K562 (cell line): ENCODE measurements around the gene PPHLN1. TPM values are rescaled to one million over a fixed set of nuclear protein-coding genes. Genes with fewer than 3 reads are reported as not detected.

Experiments used
- ATAC-seq: fragments of 200-7000 bp; cut with Tn5 transposase; 3 replicates; pipeline ENCODE4 v1.9.1; 2020; ENCODE audit warnings: moderate library complexity
- BruUV-seq: library from RNA; stranded (reverse); fragments of 400-500 nt; replicated peaks from 2 replicates; lab custom pipeline; 2021; lab: Mats Ljungman, UMichigan
- CTCF ChIA-PET: fragments of 300-600 bp; formaldehyde crosslinking; extraction: SDS; loops from one replicate; lab custom pipeline; 2021; ENCODE audit warnings: low intra/inter-chr PET ratio; lab: Yijun Ruan, JAX
- POLR2A ChIA-PET: fragments of 300-600, 350-650 bp; sonication (Branson Sonifier 250); formaldehyde crosslinking; extraction: SDS; loops from one replicate; lab custom pipeline; 2021; ENCODE audit warnings: antibody characterized with exemption, inconsistent platforms; lab: Yijun Ruan, JAX
- DNase-seq, 4 experiments: peaks; one replicate each; pipeline versions ENCODE4 v3.0.0 to v3.0.0-alpha.2; 2011 to 2018; ENCODE audit warnings: low spot score in 3 of 4, mixed read lengths in 3 of 4; ENCODE audit errors: extremely low read depth in 1 of 4
- FAIRE-seq: peaks from 2 replicates; lab custom pipeline; 2011; peaks lifted over from hg19 to GRCh38; lab: Jason Lieb, UNC
- H2AFZ ChIP-seq: 2 replicates; pipeline ENCODE4 v1.6.0; 2011; ENCODE audit warnings: low read depth, low read length, control low read depth, inconsistent platforms
- H3K27ac ChIP-seq: fragments of 200-600 bp; 3 replicates; pipeline ENCODE4 v1.8.0; 2011; ENCODE audit warnings: low read depth, mild to moderate bottlenecking, control low read depth, inconsistent platforms, low read length, moderate library complexity, mixed read lengths; ENCODE audit errors: extremely low read depth
- H3K27me3 ChIP-seq, 2 experiments: fragments of 300-600 bp in 1 of 2; 2 replicates in 1 of 2; 3 replicates in 1 of 2; pipeline versions ENCODE4 v1.6.0 to v1.8.0; 2011; ENCODE audit warnings: inconsistent platforms in 2 of 2, low read length in 2 of 2, mild to moderate bottlenecking in 1 of 2, mixed read lengths in 1 of 2, moderate library complexity in 1 of 2; ENCODE audit not compliant: control insufficient read depth in 2 of 2, insufficient read depth in 2 of 2
- H3K36me3 ChIP-seq: fragments of 300-600 bp; 3 replicates; pipeline ENCODE4 v1.8.0; 2011; ENCODE audit warnings: mild to moderate bottlenecking, low read length, inconsistent platforms; ENCODE audit not compliant: control insufficient read depth, insufficient read depth
- H3K4me1 ChIP-seq, 2 experiments: fragments of 200-600 bp in 1 of 2; replicated peaks in 1 of 2; 2 replicates in 1 of 2; 3 replicates in 1 of 2; pipeline versions ENCODE4 v1.5.1 to v1.8.0; 2011; ENCODE audit warnings: inconsistent platforms in 2 of 2, low read length in 2 of 2, mild to moderate bottlenecking in 1 of 2, mixed read lengths in 1 of 2, moderate library complexity in 1 of 2; ENCODE audit not compliant: control insufficient read depth in 2 of 2, insufficient read depth in 2 of 2
- H3K4me2 ChIP-seq: 2 replicates; pipeline ENCODE4 v1.6.1; 2011; ENCODE audit warnings: low read length, control low read depth, inconsistent platforms, mixed read lengths; ENCODE audit not compliant: insufficient read depth
- H3K4me3 ChIP-seq: fragments of 200-600 bp; sonication (generic), shearing (Covaris generic); 2 replicates; pipeline ENCODE4 v1.5.1; 2016; ENCODE audit warnings: control low read depth, inconsistent platforms
- H3K79me2 ChIP-seq: fragments of 200-600 bp; 3 replicates; pipeline ENCODE4 v1.8.0; 2011; ENCODE audit warnings: low read length, inconsistent platforms; ENCODE audit not compliant: control insufficient read depth, insufficient read depth
- H3K9ac ChIP-seq, 2 experiments: 2 replicates each; pipeline versions ENCODE4 v1.6.0 to v1.6.1; 2011; ENCODE audit warnings: low read depth in 2 of 2, low read length in 2 of 2, control low read depth in 1 of 2, inconsistent platforms in 1 of 2, mild to moderate bottlenecking in 1 of 2, mixed read lengths in 1 of 2; ENCODE audit not compliant: insufficient read depth in 1 of 2
- H3K9me1 ChIP-seq: one replicate; pipeline ENCODE4 v1.6.0; 2011; ENCODE audit warnings: inconsistent platforms, mild to moderate bottlenecking, low read length, moderate library complexity; ENCODE audit not compliant: control insufficient read depth, insufficient read depth
- H3K9me3 ChIP-seq: replicated peaks from 2 replicates; pipeline ENCODE4 v1.5.1; 2011; ENCODE audit warnings: low read depth, low read length, inconsistent platforms; ENCODE audit not compliant: control insufficient read depth, insufficient read depth
- H4K20me1 ChIP-seq: replicated peaks from 2 replicates; pipeline ENCODE4 v1.6.1; 2011; ENCODE audit warnings: low read length, inconsistent platforms, mixed read lengths; ENCODE audit not compliant: control insufficient read depth, insufficient read depth
- CXXC5 ChIP-seq: fragments of 250-450 bp; sonication (Bioruptor Pico); IDR thresholded peaks from 2 replicates; pipeline ENCODE4 v1.8.0; 2022; ENCODE audit warnings: inconsistent platforms, mild to moderate bottlenecking, moderate library complexity
- FOSL1 ChIP-seq: fragments of 200-800 bp; sonication (Bioruptor generic); conservative IDR thresholded peaks from 2 replicates; pipeline ENCODE4 v1.6.1; 2016; ENCODE audit warnings: missing genetic modification characterization, missing compliant biosample characterization
- HNRNPLL ChIP-seq: fragments of 200-400 bp; formaldehyde crosslinking; IDR thresholded peaks from 2 replicates; pipeline ENCODE4 v1.6.1; 2017; ENCODE audit warnings: low read length, low read depth, mild to moderate bottlenecking; ENCODE audit not compliant: poor library complexity, severe bottlenecking
- RBM39 ChIP-seq: fragments of 200-400 bp; formaldehyde crosslinking; optimal IDR thresholded peaks from 2 replicates; pipeline ENCODE3; 2018; ENCODE audit warnings: low read depth, low read length
- TCF7L2 ChIP-seq: fragments of 150-350 bp; IDR thresholded peaks from 2 replicates; pipeline ENCODE4 v1.6.1; 2016; ENCODE audit warnings: low read depth, mild to moderate bottlenecking, low read length, moderate library complexity
- ZEB2 ChIP-seq: fragments of 450-650 bp; IDR thresholded peaks from 2 replicates; pipeline ENCODE4 v1.6.1; 2016
- WGBS: fragments of 100-300 bp; shearing (Covaris generic); methylation state at CpG from one replicate; pipeline ENCODE4 v1.1.6; 2016; ENCODE audit warnings: low coverage, mixed read lengths; ENCODE audit not compliant: insufficient coverage; ENCODE audit errors: missing lambda C conversion rate; 5-methylcytosine and 5-hydroxymethylcytosine counted together
- in situ Hi-C: fragments of 300-500 bp; cut with MboI; formaldehyde crosslinking; loops from 4 replicates; pipeline ENCODE4 v1.15.0; 2018; ENCODE audit warnings: inconsistent platforms, mixed read lengths
- intact Hi-C: fragments of 100-400 bp; cut with micrococcal nuclease; formaldehyde crosslinking; loops from 2 replicates; pipeline ENCODE4 v1.14.2; 2022
- polyA plus RNA-seq, 8 experiments: library from polyadenylated mRNA; depleted of rRNA in 4 of 8; stranded (reverse) in 5 of 8; unstranded in 3 of 8; fragments of >200 nt; fragmentation: Nextera tagmentation in 2 of 8; fragmentation: Illumina TruSeq in 1 of 8; extraction: Ambion mirVana in 2 of 8; extraction: Trizol in 1 of 8; gene quantifications; 2 replicates each; pipeline versions ENCODE4 v1.2.1 to v1.2.3, GENCODE V29; 2011 to 2014; ENCODE audit warnings: inconsistent platforms in 1 of 8, missing spikeins in 1 of 8
- total RNA-seq, 7 experiments: library from RNA; depleted of rRNA in 6 of 7; stranded (reverse); fragments of >200 nt in 6 of 7; fragmentation: Illumina TruSeq in 2 of 7; extraction: Trizol in 2 of 7; gene quantifications; 2 replicates each; pipeline versions ENCODE4 v1.2.1 to v1.2.3, GENCODE V29; 2011 to 2021; ENCODE audit warnings: low replicate concordance in 1 of 7
- TF ChIP-seq, protein P1 (sequence below): fragments of 250-450 bp; sonication (Bioruptor Pico); IDR thresholded peaks from 2 replicates; pipeline ENCODE4 v1.8.0; 2022; ENCODE audit warnings: inconsistent platforms
- TF ChIP-seq, protein P2 (sequence below): sonication (generic); IDR thresholded peaks from 2 replicates; pipeline ENCODE4 v1.6.1; 2016
- TF ChIP-seq, protein P3 (sequence below), 2 experiments: fragments of 450-650 bp; formaldehyde crosslinking in 1 of 2; IDR thresholded peaks; 2 replicates each; pipeline versions ENCODE4 v1.4.0 to v1.6.1; 2014 to 2020; ENCODE audit warnings: mild to moderate bottlenecking in 2 of 2, borderline replicate concordance in 1 of 2, low read depth in 1 of 2

The PPHLN1 gene
- total and polyA plus RNA-seq, 9 of the 15 experiments (the other 6 are each of a cell fraction or from before 2014, with no cell fraction given), result 66.3 to 112 (median 93.6) TPM

DNA sequence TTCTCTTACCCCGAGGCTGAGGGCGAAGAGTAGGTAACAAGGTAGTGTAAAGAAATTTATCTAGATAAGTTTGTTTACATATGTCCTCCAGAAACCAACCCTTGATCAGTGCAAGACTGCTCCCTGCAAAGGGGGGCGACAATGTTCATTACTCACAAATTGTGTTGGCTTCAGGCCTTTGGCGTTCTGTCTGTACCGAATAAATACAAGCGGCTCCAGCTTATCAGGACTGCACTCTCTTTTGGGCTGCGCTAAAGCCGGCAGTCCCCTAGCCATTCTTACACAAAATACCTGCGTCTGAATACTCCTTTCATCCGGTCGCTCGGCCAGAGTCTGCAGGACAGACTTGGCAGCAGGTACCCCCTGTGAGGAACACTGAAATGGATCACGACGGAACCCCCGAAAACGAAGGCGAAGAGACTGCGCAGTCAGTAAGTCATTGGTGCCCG is 116.4 kb downstream of the PPHLN1 start (continued):
- TF ChIP-seq FOSL1 (tag), result no peak
- TF ChIP-seq, protein P1, sequence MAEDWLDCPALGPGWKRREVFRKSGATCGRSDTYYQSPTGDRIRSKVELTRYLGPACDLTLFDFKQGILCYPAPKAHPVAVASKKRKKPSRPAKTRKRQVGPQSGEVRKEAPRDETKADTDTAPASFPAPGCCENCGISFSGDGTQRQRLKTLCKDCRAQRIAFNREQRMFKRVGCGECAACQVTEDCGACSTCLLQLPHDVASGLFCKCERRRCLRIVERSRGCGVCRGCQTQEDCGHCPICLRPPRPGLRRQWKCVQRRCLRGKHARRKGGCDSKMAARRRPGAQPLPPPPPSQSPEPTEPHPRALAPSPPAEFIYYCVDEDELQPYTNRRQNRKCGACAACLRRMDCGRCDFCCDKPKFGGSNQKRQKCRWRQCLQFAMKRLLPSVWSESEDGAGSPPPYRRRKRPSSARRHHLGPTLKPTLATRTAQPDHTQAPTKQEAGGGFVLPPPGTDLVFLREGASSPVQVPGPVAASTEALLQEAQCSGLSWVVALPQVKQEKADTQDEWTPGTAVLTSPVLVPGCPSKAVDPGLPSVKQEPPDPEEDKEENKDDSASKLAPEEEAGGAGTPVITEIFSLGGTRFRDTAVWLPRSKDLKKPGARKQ (CRISPR knock-in tag), result 0 out of 2 replicates have a peak, but pooled peaks have one; percentile 52
- TF ChIP-seq, protein P2, sequence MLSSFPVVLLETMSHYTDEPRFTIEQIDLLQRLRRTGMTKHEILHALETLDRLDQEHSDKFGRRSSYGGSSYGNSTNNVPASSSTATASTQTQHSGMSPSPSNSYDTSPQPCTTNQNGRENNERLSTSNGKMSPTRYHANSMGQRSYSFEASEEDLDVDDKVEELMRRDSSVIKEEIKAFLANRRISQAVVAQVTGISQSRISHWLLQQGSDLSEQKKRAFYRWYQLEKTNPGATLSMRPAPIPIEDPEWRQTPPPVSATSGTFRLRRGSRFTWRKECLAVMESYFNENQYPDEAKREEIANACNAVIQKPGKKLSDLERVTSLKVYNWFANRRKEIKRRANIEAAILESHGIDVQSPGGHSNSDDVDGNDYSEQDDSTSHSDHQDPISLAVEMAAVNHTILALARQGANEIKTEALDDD, result 0 out of 2 replicates have a peak, but pooled peaks have one; percentile 15
- TF ChIP-seq HNRNPLL, result peak; percentile 62
- TF ChIP-seq ZEB2, result 0 out of 2 replicates have a peak, but pooled peaks have one; percentile 34

DNA sequence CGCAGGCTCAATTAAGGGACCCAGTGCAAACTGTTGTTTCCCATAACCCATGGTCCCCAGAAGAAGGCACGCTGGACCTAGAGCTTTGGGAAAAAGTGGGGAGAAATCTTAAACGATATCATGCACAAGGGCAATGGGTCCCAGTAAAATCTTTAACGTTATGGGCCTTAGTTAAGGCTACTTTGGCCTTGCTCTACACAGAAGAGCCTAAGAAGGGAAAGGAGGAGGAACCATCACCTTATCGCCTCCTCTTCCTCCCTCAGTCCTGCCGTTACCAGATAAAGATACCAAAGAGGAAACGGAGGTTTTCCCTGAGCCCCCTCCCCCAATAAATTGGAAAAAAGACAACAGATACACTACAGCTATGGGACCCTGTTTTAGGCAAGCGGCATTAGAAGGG is 116.9 kb downstream of the PPHLN1 start:
- no peaks in the 10 kb centered on the region; the same call in 2 of the 3 replicates for H3K79me2 ChIP-seq
- peak overlapping the region; percentile 91 for H3K27ac ChIP-seq
- H3K4me3 ChIP-seq, result peak overlapping the region; percentile 21; the same call in 1 of the 2 replicates
- H4K20me1 ChIP-seq, result no peaks in the 10 kb centered on the region
- in situ Hi-C loops, result no loop called here
- no peaks in the 10 kb centered on the region for H3K27me3 ChIP-seq
- H3K9me3 ChIP-seq, result no peaks in the 10 kb centered on the region
- ChIA-PET CTCF (no interaction called here), POLR2A (interaction anchor here (0.6 to 2.2 kb wide), 6 partner anchors 9 to 550 kb away, joined by 3 to 6 read pairs (median 3); no protein-coding TSS in a partner anchor)
- peak overlapping the region; percentile 73 for H3K4me2 ChIP-seq
- H3K9me1 ChIP-seq, result no peaks in the 10 kb centered on the region
- WGBS, result 3% methylated on average over 7 of the region's 8 CpGs
- peak overlapping the region; percentile 65 to 80; a peak in 3 of 4 replicates for H3K9ac ChIP-seq
- intact Hi-C loops, result no loop called here
- DNase-seq, result peak; percentile 42 to 81 (median 52)
- ATAC-seq, result peak; percentile 85
- H3K36me3 ChIP-seq, result peaks cover 21% of the 10 kb centered on the region; the same call in 2 of the 3 replicates
- peaks cover 12 to 38% of the 10 kb centered on the region in 2 experiments; a peak in 4 of 5 replicates for H3K4me1 ChIP-seq
- BruUV-seq, result TSS peak; percentile 32
- FAIRE-seq, result peak; percentile 92
- peak overlapping the region; percentile 90 for H2AFZ ChIP-seq
- TF ChIP-seq CXXC5 (CRISPR knock-in tag) (peak; percentile 36; the same call in 1 of the 2 replicates), TCF7L2 (no peak), RBM39 (no peak)
- TF ChIP-seq, protein P3, sequence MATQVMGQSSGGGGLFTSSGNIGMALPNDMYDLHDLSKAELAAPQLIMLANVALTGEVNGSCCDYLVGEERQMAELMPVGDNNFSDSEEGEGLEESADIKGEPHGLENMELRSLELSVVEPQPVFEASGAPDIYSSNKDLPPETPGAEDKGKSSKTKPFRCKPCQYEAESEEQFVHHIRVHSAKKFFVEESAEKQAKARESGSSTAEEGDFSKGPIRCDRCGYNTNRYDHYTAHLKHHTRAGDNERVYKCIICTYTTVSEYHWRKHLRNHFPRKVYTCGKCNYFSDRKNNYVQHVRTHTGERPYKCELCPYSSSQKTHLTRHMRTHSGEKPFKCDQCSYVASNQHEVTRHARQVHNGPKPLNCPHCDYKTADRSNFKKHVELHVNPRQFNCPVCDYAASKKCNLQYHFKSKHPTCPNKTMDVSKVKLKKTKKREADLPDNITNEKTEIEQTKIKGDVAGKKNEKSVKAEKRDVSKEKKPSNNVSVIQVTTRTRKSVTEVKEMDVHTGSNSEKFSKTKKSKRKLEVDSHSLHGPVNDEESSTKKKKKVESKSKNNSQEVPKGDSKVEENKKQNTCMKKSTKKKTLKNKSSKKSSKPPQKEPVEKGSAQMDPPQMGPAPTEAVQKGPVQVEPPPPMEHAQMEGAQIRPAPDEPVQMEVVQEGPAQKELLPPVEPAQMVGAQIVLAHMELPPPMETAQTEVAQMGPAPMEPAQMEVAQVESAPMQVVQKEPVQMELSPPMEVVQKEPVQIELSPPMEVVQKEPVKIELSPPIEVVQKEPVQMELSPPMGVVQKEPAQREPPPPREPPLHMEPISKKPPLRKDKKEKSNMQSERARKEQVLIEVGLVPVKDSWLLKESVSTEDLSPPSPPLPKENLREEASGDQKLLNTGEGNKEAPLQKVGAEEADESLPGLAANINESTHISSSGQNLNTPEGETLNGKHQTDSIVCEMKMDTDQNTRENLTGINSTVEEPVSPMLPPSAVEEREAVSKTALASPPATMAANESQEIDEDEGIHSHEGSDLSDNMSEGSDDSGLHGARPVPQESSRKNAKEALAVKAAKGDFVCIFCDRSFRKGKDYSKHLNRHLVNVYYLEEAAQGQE (IDR thresholded peaks at IDR 0.05; ENCODE audit: borderline replicate concordance), result no peak
- TF ChIP-seq, protein P3 (CRISPR knock-in tag; IDR thresholded peaks at IDR 0.05; ENCODE audit: low read depth), result no peak
